ENCODE data around the gene DRP2.

- TF ChIP-seq CTCF (IDR thresholded peaks at IDR 0.05; ENCODE audit: poor library complexity): no peak
- TF ChIP-seq EZH2phosphoT487 (IDR thresholded peaks at IDR 0.05; ENCODE audit: low read depth, severe bottlenecking, unreplicated experiment): no peak
Observed at GRCh38 chrX:101195442-101196173, 24.0 kb upstream of the DRP2 start.
